ENCODE measurements around the gene INTS1.
"Not testable (repeated sequence)": the region's sequence is repeated elsewhere in the genome, so short reads cannot be mapped to it uniquely, and the experiment has no call there.

Gene INTS1

DNA sequence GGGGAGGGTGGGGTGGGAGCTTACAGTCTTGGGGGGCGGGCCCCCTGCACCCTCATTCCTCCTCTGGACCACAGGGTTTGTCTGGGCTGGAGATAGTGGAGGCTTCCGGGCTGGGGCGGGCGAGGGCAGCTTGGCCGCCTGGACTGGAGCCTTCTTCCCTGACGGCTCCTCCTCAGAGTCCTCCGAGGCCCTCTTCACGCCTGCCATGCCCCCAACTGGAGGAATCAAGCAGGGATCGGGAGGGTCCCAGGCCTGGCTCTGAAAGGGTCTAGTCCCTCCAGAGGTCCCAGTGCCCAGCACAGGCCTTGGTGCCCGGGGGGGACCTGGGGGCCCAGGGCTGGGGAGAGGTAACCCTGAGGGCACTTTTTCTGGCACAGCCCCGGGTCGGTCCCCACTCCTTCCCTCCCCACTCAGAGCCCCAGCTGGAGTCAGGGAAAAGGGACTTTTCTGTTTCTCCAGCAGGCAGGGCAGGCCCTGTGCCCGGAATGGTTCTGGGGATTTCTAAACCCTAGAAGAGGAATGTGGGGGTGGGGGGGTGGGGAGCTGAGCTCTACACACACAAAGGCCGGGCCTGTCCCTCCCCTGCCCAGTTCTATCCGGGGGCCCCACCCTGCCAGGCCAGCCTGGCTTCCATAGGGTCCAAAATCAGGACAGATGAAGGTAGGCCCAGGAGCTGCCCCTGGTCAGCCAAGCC, 56.5 kb downstream of the INTS1 start:
- Histone ChIP-seq H3K36me3 (replicated peaks) (no peaks in the 10 kb centered on the region), H3K4me3 (no peak overlapping the region), H3K27me3 (ENCODE audit: low read depth) (no peaks in the 10 kb centered on the region), H3K4me1 (no peaks in the 10 kb centered on the region), H3K9me3 (no peaks in the 10 kb centered on the region)
- no peak for DNase-seq (ENCODE audit: low spot score in 2 of 2)
- in situ Hi-C loops (cut with MboI; ENCODE audit: low sequenced_read_pairs): no loop called here

DNA sequence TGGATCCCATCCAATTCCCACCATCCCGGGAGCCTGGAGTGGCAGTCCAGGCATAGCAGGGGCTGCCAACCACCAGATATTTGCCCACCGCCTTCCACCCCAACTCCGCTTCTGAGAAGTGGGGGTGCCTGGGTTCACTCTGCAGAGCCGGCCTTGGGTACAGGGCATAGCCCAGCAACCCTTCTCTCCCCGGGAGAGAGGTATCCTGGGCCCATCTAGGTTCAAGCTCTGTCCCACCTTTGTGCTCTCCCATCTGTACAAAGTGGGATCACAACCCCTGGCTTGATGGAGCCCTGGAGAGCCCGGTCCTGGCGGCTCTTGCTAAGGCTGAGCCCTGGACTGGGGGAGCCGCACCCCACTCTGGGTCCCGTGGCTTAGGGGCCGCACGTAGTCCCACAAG, 57.1 kb downstream of the INTS1 start:
- no peaks in the 10 kb centered on the region for H3K27me3 ChIP-seq (ENCODE audit: low read depth)
- no peak for DNase-seq (ENCODE audit: low spot score in 2 of 2)
- H3K4me3 ChIP-seq: no peak overlapping the region
- no peaks in the 10 kb centered on the region for H3K36me3 ChIP-seq (replicated peaks)
- no peaks in the 10 kb centered on the region for H3K9me3 ChIP-seq
- H3K4me1 ChIP-seq: no peaks in the 10 kb centered on the region
- in situ Hi-C loops (cut with MboI; ENCODE audit: low sequenced_read_pairs): no loop called here

DNA sequence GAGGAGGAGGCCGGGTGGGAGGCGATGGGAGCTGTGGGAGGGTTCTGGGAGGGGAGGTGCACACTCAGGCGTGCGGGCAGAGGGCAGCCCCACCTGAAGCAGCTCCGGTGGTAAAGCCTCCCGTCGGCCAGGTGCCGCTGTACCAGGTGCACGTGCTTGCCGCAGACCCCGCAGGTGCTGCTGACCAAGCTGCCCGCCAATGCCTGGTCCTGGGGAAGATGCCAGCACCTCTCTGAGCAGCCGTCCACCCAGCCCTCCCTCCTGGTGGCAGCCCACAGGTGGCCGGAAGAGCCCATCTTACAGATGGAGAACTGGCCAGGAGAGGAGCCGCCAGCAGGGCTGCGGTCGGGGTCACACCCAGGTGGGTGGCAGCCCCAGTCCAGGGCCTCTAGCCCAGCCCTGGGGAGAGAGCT, 57.6 kb downstream of the INTS1 start:
- H3K27me3 ChIP-seq (ENCODE audit: low read depth): no peaks in the 10 kb centered on the region
- in situ Hi-C loops (cut with MboI; ENCODE audit: low sequenced_read_pairs): no loop called here
- no peak overlapping the region for H3K4me3 ChIP-seq
- H3K9me3 ChIP-seq: no peaks in the 10 kb centered on the region
- no peaks in the 10 kb centered on the region for H3K4me1 ChIP-seq
- H3K36me3 ChIP-seq (replicated peaks): no peaks in the 10 kb centered on the region
- no peak for DNase-seq (ENCODE audit: low spot score in 2 of 2)

DNA sequence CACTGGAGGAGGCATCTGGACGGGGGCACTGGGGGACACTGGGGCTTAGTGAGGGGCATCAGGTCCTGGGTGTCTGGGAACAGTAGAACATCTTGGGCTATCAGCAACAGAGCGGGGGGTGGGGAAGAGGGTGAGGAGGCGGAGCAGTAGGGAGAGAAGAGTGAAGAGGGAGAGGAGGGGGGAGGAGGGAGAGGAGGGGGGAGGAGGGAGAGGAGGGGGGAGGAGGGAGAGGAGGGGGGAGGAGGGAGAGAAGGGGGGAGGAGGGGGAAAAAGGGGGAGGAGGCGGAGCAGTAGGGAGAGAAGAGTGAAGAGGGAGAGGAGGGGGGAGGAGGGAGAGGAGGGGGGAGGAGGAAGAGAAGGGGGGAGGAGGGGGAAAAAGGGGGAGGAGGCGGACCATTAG, 58.2 kb downstream of the INTS1 start:
- H3K4me3 ChIP-seq; DNase-seq (ENCODE audit: low spot score in 2 of 2); H3K4me1 ChIP-seq; H3K27me3 ChIP-seq (ENCODE audit: low read depth); H3K36me3 ChIP-seq (replicated peaks); H3K9me3 ChIP-seq; in situ Hi-C loops (cut with MboI; ENCODE audit: low sequenced_read_pairs): not testable (repeated sequence)

DNA sequence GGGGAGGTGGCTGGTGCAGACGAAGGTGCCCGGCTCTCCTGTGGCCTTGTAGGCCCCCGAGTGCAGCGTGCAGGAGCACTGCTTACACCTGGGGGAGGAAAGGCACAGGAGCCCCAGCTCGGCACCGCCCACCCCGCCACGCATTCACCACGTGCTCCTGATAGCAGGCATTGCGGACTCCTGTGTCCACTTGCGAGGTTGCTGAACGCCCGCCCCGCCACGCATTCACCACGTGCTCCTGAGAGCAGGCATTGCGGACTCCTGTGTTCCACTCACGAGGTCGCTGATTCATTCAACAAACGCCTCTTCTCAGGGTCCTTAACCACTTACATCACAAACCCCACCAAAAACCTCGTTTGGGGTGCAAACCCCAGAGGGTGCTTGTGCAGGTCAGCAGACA, 58.8 kb downstream of the INTS1 start:
- Histone ChIP-seq H3K4me3 (no peak overlapping the region), H3K27me3 (ENCODE audit: low read depth) (no peaks in the 10 kb centered on the region), H3K4me1 (no peaks in the 10 kb centered on the region), H3K9me3 (no peaks in the 10 kb centered on the region), H3K36me3 (replicated peaks) (no peaks in the 10 kb centered on the region)
- in situ Hi-C loops (cut with MboI; ENCODE audit: low sequenced_read_pairs): no loop called here
- no peak for DNase-seq (ENCODE audit: low spot score in 2 of 2)

DNA sequence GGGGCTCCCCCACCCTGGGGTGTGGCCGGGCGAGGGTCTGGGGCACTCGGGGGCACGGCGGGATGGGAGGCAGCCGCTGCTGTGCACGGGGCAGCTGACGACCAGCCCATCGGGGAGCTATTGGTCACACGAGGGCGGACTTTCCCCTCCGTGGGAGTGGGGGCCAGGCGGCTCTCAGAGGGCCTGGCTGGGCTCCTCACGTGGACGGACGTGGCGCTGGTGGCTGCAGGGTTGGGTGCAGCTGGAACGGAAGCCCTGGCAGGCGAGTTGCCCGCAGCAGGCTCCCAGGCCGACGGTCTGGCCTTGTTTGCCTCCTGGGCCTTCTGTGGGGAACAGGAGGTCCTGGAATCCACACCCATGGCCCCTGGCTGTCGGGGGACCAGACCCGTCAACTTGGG, 59.3 kb downstream of the INTS1 start:
- no peak for DNase-seq (ENCODE audit: low spot score in 2 of 2)
- Histone ChIP-seq H3K9me3 (no peaks in the 10 kb centered on the region), H3K36me3 (replicated peaks) (no peaks in the 10 kb centered on the region), H3K4me3 (no peak overlapping the region), H3K27me3 (ENCODE audit: low read depth) (no peaks in the 10 kb centered on the region), H3K4me1 (no peaks in the 10 kb centered on the region)
- in situ Hi-C loops (cut with MboI; ENCODE audit: low sequenced_read_pairs): no loop called here

DNA sequence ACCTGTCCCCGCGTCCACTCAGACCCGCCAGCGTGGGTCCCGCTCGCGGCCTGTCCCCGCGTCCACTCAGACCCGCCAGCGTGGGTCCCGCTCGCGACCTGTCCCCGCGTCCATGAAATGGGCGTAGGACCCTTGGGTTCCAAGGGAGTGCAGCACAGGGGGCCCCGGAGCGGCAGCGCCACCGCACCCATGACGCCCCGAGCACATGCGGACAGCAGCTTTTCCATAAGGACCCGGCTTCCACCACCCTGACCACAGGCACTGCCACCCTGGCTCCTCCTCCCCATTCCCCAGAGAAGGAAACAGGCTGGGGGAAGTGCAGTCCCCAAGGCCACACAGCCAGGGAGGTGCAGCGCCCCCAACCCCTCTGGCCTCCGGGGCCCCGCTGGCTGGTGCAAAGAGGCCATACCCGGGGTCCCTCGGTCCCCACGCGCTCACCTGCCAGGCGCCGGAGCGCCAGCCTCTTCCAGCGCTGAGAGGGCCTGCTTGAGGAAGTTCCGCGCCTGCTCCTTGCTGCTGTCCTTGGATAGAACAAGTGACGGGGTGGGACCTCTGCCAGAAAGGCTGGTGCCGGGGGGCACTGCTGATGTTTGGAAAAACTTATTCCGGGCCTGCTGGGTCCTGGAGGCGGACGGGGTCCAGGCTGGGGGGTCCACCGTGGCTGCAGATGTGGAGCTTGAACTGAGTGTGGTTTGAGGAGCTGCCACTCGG, 59.8 kb downstream of the INTS1 start:
- DNase-seq (ENCODE audit: low spot score in 2 of 2): no peak
- no peaks in the 10 kb centered on the region for H3K36me3 ChIP-seq (replicated peaks)
- in situ Hi-C loops (cut with MboI; ENCODE audit: low sequenced_read_pairs): no loop called here

DNA sequence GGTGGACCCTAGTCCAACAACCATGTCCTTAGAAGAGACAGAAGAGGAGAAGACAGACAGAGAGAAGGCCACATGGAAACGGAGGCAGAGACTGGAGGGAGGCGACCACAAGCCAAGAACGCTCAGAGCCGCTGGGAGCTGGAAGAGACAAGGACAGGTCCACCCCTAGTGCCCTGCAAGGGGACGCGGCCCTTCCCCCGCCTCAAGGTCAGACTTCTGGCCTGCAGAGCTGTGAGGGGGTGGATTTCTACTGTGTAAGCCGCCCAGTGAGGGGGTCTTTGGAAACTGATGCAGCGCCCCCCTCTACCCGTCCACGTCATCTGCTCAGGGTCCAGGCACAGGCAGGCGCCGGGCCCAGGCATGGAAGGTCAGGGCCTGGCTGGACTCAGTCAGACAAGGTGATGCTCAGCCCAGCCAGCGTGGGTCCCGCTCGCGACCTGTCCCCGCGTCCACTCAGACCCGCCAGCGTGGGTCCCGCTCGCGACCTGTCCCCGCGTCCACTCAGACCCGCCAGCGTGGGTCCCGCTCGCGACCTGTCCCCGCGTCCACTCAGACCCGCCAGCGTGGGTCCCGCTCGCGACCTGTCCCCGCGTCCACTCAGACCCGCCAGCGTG, 60.5 kb downstream of the INTS1 start:
- in situ Hi-C loops (cut with MboI; ENCODE audit: low sequenced_read_pairs): not testable (repeated sequence)

More for the DNA sequence above, 59.8 kb downstream of the INTS1 start:
- Histone ChIP-seq H3K9me3 (no peaks in the 10 kb centered on the region), H3K4me3 (no peak overlapping the region), H3K4me1 (no peaks in the 10 kb centered on the region), H3K27me3 (ENCODE audit: low read depth) (no peaks in the 10 kb centered on the region)

DNA sequence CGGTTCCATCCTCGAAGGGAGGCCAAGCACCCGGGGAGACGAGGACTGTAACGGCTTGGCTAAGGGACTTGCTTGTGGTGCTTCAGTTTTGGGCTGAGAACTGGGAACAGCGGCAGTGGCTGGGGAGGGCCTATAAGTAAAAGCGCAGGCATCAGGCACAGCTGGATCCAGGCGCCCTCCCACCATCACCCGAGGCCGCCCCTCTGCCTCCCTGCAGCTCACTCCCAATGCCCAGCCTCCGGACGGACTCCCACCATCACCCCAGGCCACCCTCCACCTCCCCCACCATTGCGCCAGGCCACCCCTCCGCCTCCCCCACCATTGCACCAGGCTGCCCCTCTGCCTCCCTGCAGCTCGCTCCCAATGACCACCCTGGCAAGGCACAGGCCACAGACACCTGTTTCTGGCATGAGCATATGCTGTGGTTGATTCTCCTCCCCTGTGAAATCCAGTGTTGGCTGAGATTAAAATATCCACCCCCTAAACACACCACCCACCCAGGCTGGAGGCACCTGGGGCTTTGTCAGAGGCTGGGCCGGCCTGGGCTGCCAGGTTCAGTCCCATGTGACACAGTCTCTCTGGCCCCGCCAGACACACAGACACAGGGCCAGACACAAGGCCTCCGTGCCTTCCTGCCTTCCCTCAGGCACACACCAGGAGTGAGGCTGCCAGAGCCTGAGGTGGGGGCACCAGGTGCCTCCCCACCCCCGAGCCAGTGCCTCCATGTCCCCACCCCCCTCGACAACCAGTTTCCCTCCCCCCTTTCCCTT, 61.6 kb downstream of the INTS1 start:
- Histone ChIP-seq H3K27me3 (ENCODE audit: low read depth) (no peaks in the 10 kb centered on the region), H3K4me3 (no peak overlapping the region), H3K4me1 (no peaks in the 10 kb centered on the region), H3K9me3 (no peaks in the 10 kb centered on the region), H3K36me3 (replicated peaks) (no peaks in the 10 kb centered on the region)
- DNase-seq (ENCODE audit: low spot score in 2 of 2): no peak
- in situ Hi-C loops (cut with MboI; ENCODE audit: low sequenced_read_pairs): no loop called here

More for the DNA sequence above, 60.5 kb downstream of the INTS1 start:
- H3K27me3 ChIP-seq (ENCODE audit: low read depth); H3K36me3 ChIP-seq (replicated peaks); H3K4me1 ChIP-seq; H3K9me3 ChIP-seq; DNase-seq (ENCODE audit: low spot score in 2 of 2); H3K4me3 ChIP-seq: not testable (repeated sequence)

DNA sequence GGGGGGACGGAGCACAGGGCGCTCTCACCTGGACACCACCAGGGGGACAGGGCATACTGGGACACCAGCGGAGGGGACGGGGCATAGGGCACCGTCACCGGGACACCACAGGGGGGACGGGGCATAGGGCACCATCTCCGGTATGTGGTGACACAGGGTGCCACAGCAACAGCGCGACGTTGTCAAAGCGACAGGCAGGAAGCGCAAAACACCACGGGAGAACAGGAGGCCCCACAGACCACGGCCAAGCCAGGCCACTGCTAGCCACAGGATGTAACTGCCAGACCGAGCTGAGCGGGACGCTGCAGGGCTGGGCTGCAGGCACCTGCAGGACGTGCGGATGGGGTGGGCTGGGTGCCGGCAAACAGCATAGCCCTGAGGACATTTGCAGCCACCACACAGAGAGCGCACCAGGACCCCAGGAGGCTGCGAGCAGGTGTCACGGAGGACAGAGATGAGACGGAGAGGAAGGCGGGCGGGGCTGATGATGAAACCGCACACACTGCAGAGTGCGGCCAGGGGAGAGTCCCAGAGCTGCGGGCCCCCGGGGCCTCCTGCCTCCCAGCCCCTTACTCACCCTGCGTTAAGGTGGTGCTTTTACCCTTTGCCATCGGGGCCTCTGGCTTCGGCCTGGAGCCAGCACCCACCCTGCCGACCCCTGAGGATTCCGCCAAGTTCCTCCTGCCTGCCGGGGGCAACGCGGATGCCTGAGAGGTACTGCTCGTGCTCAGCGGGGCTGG, 62.4 kb downstream of the INTS1 start:
- Histone ChIP-seq H3K4me1 (no peaks in the 10 kb centered on the region), H3K4me3 (no peak overlapping the region), H3K36me3 (replicated peaks) (no peaks in the 10 kb centered on the region), H3K27me3 (ENCODE audit: low read depth) (no peaks in the 10 kb centered on the region), H3K9me3 (no peaks in the 10 kb centered on the region)
- no peak for DNase-seq (ENCODE audit: low spot score in 2 of 2)
- in situ Hi-C loops (cut with MboI; ENCODE audit: low sequenced_read_pairs): no loop called here

DNA sequence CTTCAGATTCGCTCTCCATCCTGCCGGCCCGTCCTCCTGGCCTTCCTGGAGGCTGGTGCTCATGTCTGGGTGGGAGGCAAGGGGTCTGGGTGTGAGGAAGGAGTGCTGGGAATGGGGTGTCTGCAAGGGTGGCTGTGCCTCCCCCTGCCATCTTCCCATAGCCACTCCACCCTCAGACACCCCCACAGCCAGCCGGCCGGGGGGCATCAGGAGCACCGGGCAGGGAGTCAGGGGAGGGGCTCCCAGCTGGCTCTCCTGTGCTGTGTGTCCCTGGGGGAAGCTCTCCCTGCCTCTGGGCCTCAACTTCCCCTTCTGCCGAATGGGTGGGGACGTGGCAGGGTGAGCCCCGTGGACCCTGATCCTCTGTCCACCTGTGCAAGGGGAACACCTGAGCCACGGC, 63.6 kb downstream of the INTS1 start:
- in situ Hi-C loops (cut with MboI; ENCODE audit: low sequenced_read_pairs): no loop called here
- H3K4me3 ChIP-seq: no peak overlapping the region
- no peaks in the 10 kb centered on the region for H3K9me3 ChIP-seq
- no peaks in the 10 kb centered on the region for H3K4me1 ChIP-seq
- H3K27me3 ChIP-seq (ENCODE audit: low read depth): no peaks in the 10 kb centered on the region
- no peak for DNase-seq (ENCODE audit: low spot score in 2 of 2)
- no peaks in the 10 kb centered on the region for H3K36me3 ChIP-seq (replicated peaks)

DNA sequence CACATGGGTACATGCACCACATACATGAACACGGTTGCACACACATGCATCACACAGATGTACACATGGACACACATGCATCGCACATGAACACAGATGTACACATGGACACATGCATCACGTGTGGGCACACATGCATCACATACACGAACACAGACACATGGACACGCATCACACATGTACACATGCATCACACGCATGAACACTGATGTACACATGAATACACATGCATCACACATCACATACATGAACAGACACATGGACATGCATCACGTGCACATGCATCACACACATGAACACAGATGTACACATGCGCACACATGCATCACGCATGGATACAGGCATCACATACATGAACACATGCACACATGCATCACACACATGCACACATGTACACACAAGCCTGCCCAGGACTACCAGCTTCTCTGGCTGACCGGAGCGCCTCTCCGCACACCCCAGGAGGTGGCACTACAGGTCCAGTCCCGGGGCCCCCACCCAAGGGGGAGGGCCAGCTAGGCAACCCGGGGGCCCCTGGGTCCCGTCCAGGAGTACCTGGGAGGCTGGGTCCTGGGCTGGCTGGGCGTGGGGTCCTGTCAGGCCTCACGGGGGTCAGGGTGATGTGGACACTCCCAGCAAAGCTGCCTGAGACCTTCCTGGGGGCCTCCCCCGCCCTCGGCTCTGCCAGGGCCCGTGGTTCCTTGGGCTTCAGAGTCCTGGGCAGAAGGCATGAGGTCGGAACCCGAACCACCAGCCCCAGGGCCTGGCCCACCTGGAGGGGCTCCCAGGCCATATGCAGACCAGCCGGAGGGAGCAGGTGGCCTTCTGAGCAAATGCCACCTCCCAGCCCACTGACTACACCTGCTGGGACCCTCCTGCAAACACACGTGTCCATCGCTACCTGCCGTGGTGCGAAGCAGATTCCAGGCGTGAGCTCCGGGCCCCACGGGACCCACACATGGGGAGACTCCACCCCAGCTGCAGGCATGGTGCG, 64.5 kb downstream of the INTS1 start:
- Histone ChIP-seq H3K4me1 (no peaks in the 10 kb centered on the region), H3K9me3 (no peaks in the 10 kb centered on the region), H3K27me3 (ENCODE audit: low read depth) (no peaks in the 10 kb centered on the region), H3K4me3 (no peak overlapping the region), H3K36me3 (replicated peaks) (no peaks in the 10 kb centered on the region)
- no peak for DNase-seq (ENCODE audit: low spot score in 2 of 2)
- in situ Hi-C loops (cut with MboI; ENCODE audit: low sequenced_read_pairs): no loop called here
